ENCODE results near the gene CELF2. TPM values are rescaled to one million over a fixed set of nuclear protein-coding genes. Genes with fewer than 3 reads are reported as not detected.

CELF2 gene
- total RNA-seq, 4 donors from 2014 or later: 28.7 to 55.4 (median 35.0) TPM

- Histone ChIP-seq H3K27me3 (no peaks in the 10 kb centered on the region), H3K36me3 (no peaks in the 10 kb centered on the region)
- intact Hi-C loops (cut with DNase I): no loop called here
These were observed 28.0 kb upstream of the CELF2 start for GRCh38 chr10:10989669-10990068.

GRCh38 chr10:10991144-10991543, 26.5 kb upstream of the CELF2 start:
- H3K27me3 ChIP-seq: no peaks in the 10 kb centered on the region
- H3K9me3 ChIP-seq: no peaks in the 10 kb centered on the region
- TF ChIP-seq POLR2A (IDR thresholded peaks at IDR 0.05) (no peak), CTCF (IDR thresholded peaks at IDR 0.05) (no peak)
- H3K4me3 ChIP-seq (replicated peaks in 1 of 3): no peak overlapping the region
- no peaks in the 10 kb centered on the region for H3K36me3 ChIP-seq
- no peak overlapping the region for H3K27ac ChIP-seq
- intact Hi-C loops (cut with DNase I): no loop called here
- no peaks in the 10 kb centered on the region for H3K4me1 ChIP-seq
- 83 to 87% methylated on average over 2 of the region's 2 CpGs for WGBS, 2 donors
- no peak for DNase-seq

More at GRCh38 chr10:10989669-10990068, 28.0 kb upstream of the CELF2 start:
- Histone ChIP-seq H3K4me1 (no peaks in the 10 kb centered on the region), H3K9me3 (no peaks in the 10 kb centered on the region), H3K4me3 (replicated peaks in 1 of 3) (no peak overlapping the region), H3K27ac (no peak overlapping the region)
- DNase-seq: no peak
- TF ChIP-seq CTCF (IDR thresholded peaks at IDR 0.05) (no peak), POLR2A (IDR thresholded peaks at IDR 0.05) (no peak)

DNA sequence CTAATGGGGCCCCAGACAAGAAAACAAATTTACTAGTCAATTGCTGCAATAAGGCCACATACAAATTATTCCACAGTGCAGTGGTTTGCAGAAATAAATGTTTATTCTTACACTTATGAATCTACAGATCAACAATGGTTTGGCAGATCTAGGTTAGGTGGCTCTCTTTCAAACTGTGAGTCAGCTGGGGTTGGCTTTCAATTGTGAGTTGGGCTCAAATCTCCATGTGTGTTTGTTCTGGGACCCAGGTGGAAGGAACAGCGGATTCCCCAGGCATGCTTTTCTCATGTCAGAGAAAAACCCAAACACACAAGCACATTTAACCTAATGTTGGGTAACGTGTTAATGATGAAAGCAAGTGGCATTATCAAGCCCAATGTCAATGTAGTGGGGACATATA, 25.6 kb upstream of the CELF2 start:
- H3K4me3 ChIP-seq (replicated peaks in 1 of 3): no peak overlapping the region
- H3K36me3 ChIP-seq: no peaks in the 10 kb centered on the region
- TF ChIP-seq POLR2A (IDR thresholded peaks at IDR 0.05) (no peak), CTCF (IDR thresholded peaks at IDR 0.05) (no peak)
- no peaks in the 10 kb centered on the region for H3K4me1 ChIP-seq
- intact Hi-C loops (cut with DNase I): no loop called here
- no peaks in the 10 kb centered on the region for H3K27me3 ChIP-seq
- 88 to 97% methylated on average over 2 of the region's 2 CpGs for WGBS, 2 donors
- DNase-seq: no peak
- no peaks in the 10 kb centered on the region for H3K9me3 ChIP-seq
- H3K27ac ChIP-seq: no peak overlapping the region

DNA sequence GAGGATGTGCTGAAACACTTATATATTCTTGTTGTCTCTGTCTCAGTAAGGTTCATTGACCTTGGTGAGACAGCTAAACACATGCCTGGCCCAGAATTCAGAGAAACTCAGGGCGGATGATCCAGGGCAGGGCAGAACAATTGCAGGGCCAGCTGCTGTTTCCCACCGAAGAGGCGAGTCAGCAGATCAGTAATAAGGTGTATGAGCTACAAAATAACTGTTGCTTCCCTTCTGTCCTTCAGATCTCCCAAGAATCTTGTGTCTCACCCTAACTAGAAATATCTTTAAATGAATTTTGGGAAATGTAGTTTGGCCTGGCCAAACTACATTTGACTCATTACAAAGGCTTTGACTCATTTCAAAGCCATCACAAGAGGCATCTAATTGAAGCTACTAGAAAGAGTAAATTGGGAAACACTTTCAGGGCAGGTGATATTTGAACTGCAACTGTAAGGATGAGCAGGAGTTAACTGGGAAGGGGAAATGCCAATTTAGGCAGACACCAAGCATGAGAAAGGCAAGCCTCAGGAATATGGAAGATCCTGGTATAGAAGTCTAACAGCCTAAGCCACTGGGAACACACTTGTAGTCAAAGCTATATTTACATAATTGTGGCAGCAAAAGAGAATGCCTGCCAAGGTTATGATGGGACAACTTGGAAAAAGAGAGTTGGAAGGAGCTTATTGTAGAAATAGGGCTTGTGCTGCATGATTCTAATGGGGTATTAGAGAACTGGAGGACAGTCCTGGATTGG, 24.5 kb upstream of the CELF2 start:
- Histone ChIP-seq H3K36me3 (no peaks in the 10 kb centered on the region), H3K4me3 (replicated peaks in 1 of 3) (no peak overlapping the region), H3K9me3 (no peaks in the 10 kb centered on the region), H3K27ac (no peak overlapping the region), H3K27me3 (no peaks in the 10 kb centered on the region), H3K4me1 (no peaks in the 10 kb centered on the region)
- intact Hi-C loops (cut with DNase I): no loop called here
- DNase-seq: no peak
- TF ChIP-seq CTCF (IDR thresholded peaks at IDR 0.05) (no peak), POLR2A (IDR thresholded peaks at IDR 0.05) (no peak)
- 93 to 94% methylated on average over 3 of the region's 3 CpGs for WGBS, 2 donors

DNA sequence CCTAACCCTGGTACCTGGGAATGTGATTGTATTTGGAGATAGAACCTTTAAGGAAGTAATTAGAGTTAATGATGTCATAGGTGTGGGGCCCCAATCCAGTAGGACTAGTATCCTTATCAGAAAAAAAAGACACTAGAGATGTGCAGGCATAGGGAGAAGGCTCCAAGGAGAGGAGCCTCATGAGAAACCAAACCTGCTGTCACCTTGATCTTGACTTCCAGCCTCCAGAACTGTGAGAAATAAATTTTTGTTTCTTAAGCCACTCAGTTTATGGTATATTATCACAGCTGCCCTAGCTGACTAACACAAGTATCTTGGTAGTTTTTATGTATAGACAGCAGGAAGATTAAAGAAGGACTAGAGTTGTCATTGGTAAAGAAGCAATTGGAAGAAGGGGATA, 23.9 kb upstream of the CELF2 start:
- TF ChIP-seq CTCF (IDR thresholded peaks at IDR 0.05) (no peak), POLR2A (IDR thresholded peaks at IDR 0.05) (no peak)
- Histone ChIP-seq H3K27ac (no peak overlapping the region), H3K4me3 (replicated peaks in 1 of 3) (no peak overlapping the region), H3K9me3 (no peaks in the 10 kb centered on the region), H3K36me3 (no peaks in the 10 kb centered on the region), H3K27me3 (no peaks in the 10 kb centered on the region), H3K4me1 (no peaks in the 10 kb centered on the region)
- intact Hi-C loops (cut with DNase I): no loop called here
- no peak for DNase-seq

Data from thyroid gland (tissue), 4 donors.